ENCODE data around the gene CHD5.
"Not testable (repeated sequence)": the region's sequence is repeated elsewhere in the genome, so short reads cannot be mapped to it uniquely, and the experiment has no call there.

The CHD5 gene

GRCh38 chr1:6180268-6180706 is at the start of gene CHD5:
Gene CHD5 (minus strand): TSS chr1:6180321. CDS start chr1:6180023, 298 bp downstream.
- DNase-seq (ENCODE audit: low spot score): no peak

GRCh38 chr1:6225651-6226050 is 45.5 kb upstream of the CHD5 start:
- DNase-seq (ENCODE audit: low spot score): no peak

- DNase-seq (ENCODE audit: low spot score): peak; percentile 33
Measured at GRCh38 chr1:6224718-6225117, 44.6 kb upstream of the CHD5 start.

- no peak for DNase-seq (ENCODE audit: low spot score)
Measured at GRCh38 chr1:6223617-6224016, 43.5 kb upstream of the CHD5 start.

- no peak for DNase-seq (ENCODE audit: low spot score)
Measured at GRCh38 chr1:6222636-6223035, 42.5 kb upstream of the CHD5 start.

GRCh38 chr1:6221210-6221784 is 41.2 kb upstream of the CHD5 start:
- DNase-seq (ENCODE audit: low spot score): no peak

GRCh38 chr1:6220236-6220635 is 40.1 kb upstream of the CHD5 start:
- no peak for DNase-seq (ENCODE audit: low spot score)

- DNase-seq (ENCODE audit: low spot score): not testable (repeated sequence)
Measured at GRCh38 chr1:6219641-6220040, 39.5 kb upstream of the CHD5 start.

GRCh38 chr1:6218375-6219164 is 38.4 kb upstream of the CHD5 start:
- DNase-seq (ENCODE audit: low spot score): no peak

GRCh38 chr1:6212193-6212959 is 32.3 kb upstream of the CHD5 start:
- DNase-seq (ENCODE audit: low spot score): no peak

- DNase-seq (ENCODE audit: low spot score): no peak
Measured at GRCh38 chr1:6211731-6212130, 31.6 kb upstream of the CHD5 start.

- no peak for DNase-seq (ENCODE audit: low spot score)
Measured at GRCh38 chr1:6210591-6211355, 30.7 kb upstream of the CHD5 start.

- DNase-seq (ENCODE audit: low spot score): no peak
Measured at GRCh38 chr1:6209661-6210580, 29.8 kb upstream of the CHD5 start.

- DNase-seq (ENCODE audit: low spot score): no peak
Measured at GRCh38 chr1:6208723-6209660, 28.9 kb upstream of the CHD5 start.

- no peak for DNase-seq (ENCODE audit: low spot score)
Measured at GRCh38 chr1:6207921-6208320, 27.8 kb upstream of the CHD5 start.

GRCh38 chr1:6207075-6207885 is 27.2 kb upstream of the CHD5 start:
- no peak for DNase-seq (ENCODE audit: low spot score)

- DNase-seq (ENCODE audit: low spot score): no peak
Measured at GRCh38 chr1:6206520-6206855, 26.4 kb upstream of the CHD5 start.

GRCh38 chr1:6205849-6206519 is 25.9 kb upstream of the CHD5 start, which contains the start of gene RNF207:
Gene RNF207 (plus strand): TSS chr1:6206119. CDS start chr1:6206536, 417 bp downstream.
- peak; percentile 84 for DNase-seq (ENCODE audit: low spot score)

- no peak for DNase-seq (ENCODE audit: low spot score)
Measured at GRCh38 chr1:6202256-6202655, 22.1 kb upstream of the CHD5 start.
